Keratinocyte (primary cell): ENCODE data around the gene GRK6. TPM values are rescaled to one million over a fixed set of nuclear protein-coding genes. Genes with fewer than 3 reads are reported as not detected.

Experiments used
- DNase-seq: peaks from one replicate; pipeline ENCODE4 v3.0.0-alpha.2; 2011; ENCODE audit warnings: low read depth, missing footprints, low spot score
- FAIRE-seq: peaks from 2 replicates; lab custom pipeline; 2011; peaks lifted over from hg19 to GRCh38; lab: Jason Lieb, UNC
- H2AFZ ChIP-seq: 2 replicates; pipeline ENCODE4 v1.6.0; 2012; ENCODE audit warnings: low read length, control low read depth, inconsistent platforms; ENCODE audit not compliant: control insufficient read depth
- H3K27ac ChIP-seq: 2 replicates; pipeline ENCODE4 v1.5.1; 2011; ENCODE audit warnings: low read length; ENCODE audit not compliant: control insufficient read depth, insufficient read depth
- H3K27me3 ChIP-seq: 3 replicates; pipeline ENCODE4 v1.6.0; 2011; ENCODE audit warnings: low read length; ENCODE audit not compliant: control insufficient read depth, insufficient read depth; ENCODE audit errors: extremely low read depth
- H3K36me3 ChIP-seq, 2 experiments: 2 replicates in 1 of 2; 3 replicates in 1 of 2; pipeline ENCODE4 v1.5.1; 2011; ENCODE audit warnings: low read length in 2 of 2, mild to moderate bottlenecking in 1 of 2; ENCODE audit not compliant: control insufficient read depth in 2 of 2, insufficient read depth in 2 of 2; ENCODE audit errors: extremely low read depth in 1 of 2
- H3K4me1 ChIP-seq: 3 replicates; pipeline ENCODE4 v1.5.1; 2011; ENCODE audit warnings: low read length; ENCODE audit not compliant: control insufficient read depth, insufficient read depth; ENCODE audit errors: extremely low read depth
- H3K4me2 ChIP-seq: 3 replicates; pipeline ENCODE4 v1.6.0; 2011; ENCODE audit warnings: low read depth, low read length; ENCODE audit not compliant: control insufficient read depth, insufficient read depth; ENCODE audit errors: extremely low read depth
- H3K4me3 ChIP-seq, 3 experiments: fragments of 200-600 bp in 1 of 3; sonication (generic) in 1 of 3; 2 replicates in 2 of 3; 3 replicates in 1 of 3; pipeline ENCODE4 v1.5.1; 2011 to 2016; ENCODE audit warnings: low read length in 3 of 3, mild to moderate bottlenecking in 3 of 3, control low read depth in 2 of 3, inconsistent platforms in 1 of 3, low read depth in 1 of 3, mixed read lengths in 1 of 3, mixed run types in 1 of 3, moderate library complexity in 1 of 3; ENCODE audit not compliant: control insufficient read depth in 2 of 3, insufficient read depth in 2 of 3; ENCODE audit errors: extremely low read depth in 1 of 3
- H3K79me2 ChIP-seq: 2 replicates; pipeline ENCODE4 v1.6.0; 2012; ENCODE audit warnings: low read length; ENCODE audit not compliant: control insufficient read depth, insufficient read depth
- H3K9ac ChIP-seq: 3 replicates; pipeline ENCODE4 v1.6.0; 2011; ENCODE audit warnings: low read length; ENCODE audit not compliant: control insufficient read depth, insufficient read depth; ENCODE audit errors: extremely low read depth
- H3K9me1 ChIP-seq: 3 replicates; pipeline ENCODE4 v1.6.0; 2011; ENCODE audit warnings: low read length; ENCODE audit not compliant: control insufficient read depth, insufficient read depth; ENCODE audit errors: extremely low read depth
- H3K9me3 ChIP-seq: 2 replicates; pipeline ENCODE4 v1.5.1; 2012; ENCODE audit warnings: low read depth, low read length; ENCODE audit not compliant: control insufficient read depth
- H4K20me1 ChIP-seq: 3 replicates; pipeline ENCODE4 v1.6.0; 2011; ENCODE audit warnings: low read length; ENCODE audit not compliant: control insufficient read depth, insufficient read depth; ENCODE audit errors: extremely low read depth
- CTCF ChIP-seq, 3 experiments: IDR thresholded peaks in 1 of 3; conservative IDR thresholded peaks in 1 of 3; optimal IDR thresholded peaks in 1 of 3; 2 replicates in 2 of 3; 3 replicates in 1 of 3; pipeline versions ENCODE3 to v1.5.1; 2011; ENCODE audit warnings: low read length in 3 of 3, mild to moderate bottlenecking in 3 of 3, moderate library complexity in 2 of 3, control low read depth in 1 of 3, inconsistent platforms in 1 of 3; ENCODE audit not compliant: insufficient read depth in 2 of 3; ENCODE audit errors: extremely low read depth in 1 of 3
- EZH2 ChIP-seq: IDR thresholded peaks from one replicate; pipeline ENCODE4 v1.6.1; 2012; ENCODE audit warnings: inconsistent platforms, mild to moderate bottlenecking, low read length, moderate library complexity
- dilution Hi-C: fragments of 300-500 bp; cut with MboI; formaldehyde crosslinking; loops from one replicate; pipeline ENCODE4 v1.7.0; 2020; ENCODE audit warnings: low sequenced_read_pairs; ENCODE audit not compliant: extremely low pct_ligation_motif_present
- polyA plus RNA-seq, 5 experiments: library from polyadenylated mRNA; depleted of rRNA in 3 of 5; stranded (reverse) in 3 of 5; stranded (forward) in 1 of 5; unstranded in 1 of 5; fragments of >200 nt; gene quantifications; 1 replicate in 1 of 5; 2 replicates in 3 of 5; 3 replicates in 1 of 5; pipeline versions ENCODE4 v1.2.1 to v1.2.3, GENCODE V29; 2011 to 2012; ENCODE audit warnings: missing spikeins in 2 of 5, low read depth in 1 of 5, low replicate concordance in 1 of 5

GRK6 gene
- polyA plus RNA-seq, 1 donor (not counting 4 experiments of a cell fraction or from before 2014, with no cell fraction given) = 29.9 TPM

- DNase-seq (no peak), FAIRE-seq (no peak)
- H3K9me3 ChIP-seq = no peaks in the 10 kb centered on the region
- no peaks in the 10 kb centered on the region for H3K27me3 ChIP-seq
- no peak within 1 kb of the TSS for H3K27ac ChIP-seq
- H3K4me3 ChIP-seq = no peak within 1 kb of the TSS
- no peaks in the 10 kb centered on the region for H3K36me3 ChIP-seq
- H3K4me1 ChIP-seq = peaks cover 5% of the 10 kb centered on the region
- TF ChIP-seq CTCF (optimal IDR thresholded peaks at IDR 0.05 in 1 of 3, IDR thresholded peaks at IDR 0.05 in 1 of 3, conservative IDR thresholded peaks at IDR 0.05 in 1 of 3; ENCODE audit: extremely low read depth in 1 of 3, insufficient read depth in 2 of 3, low read length in 3 of 3) (no peak), EZH2 (no peak)
- no peak within 1 kb of the TSS for H3K9ac ChIP-seq
- no peaks in the 10 kb centered on the region for H3K9me1 ChIP-seq
- dilution Hi-C loops = no loop called here
- no peak within 1 kb of the TSS for H2AFZ ChIP-seq
- no peaks in the 10 kb centered on the region for H3K79me2 ChIP-seq
- H3K4me2 ChIP-seq = no peak within 1 kb of the TSS
- H4K20me1 ChIP-seq = no peaks in the 10 kb centered on the region
Observed at GRCh38 chr5:177409043-177409801, 17.3 kb upstream of the GRK6 start, which contains the start of gene F12. Gene F12, minus strand, starts transcription at chr5:177409564. Its CDS starts 37 bp downstream, at chr5:177409527.

GRCh38 chr5:177410575-177410974 is 15.9 kb upstream of the GRK6 start:
- Histone ChIP-seq H3K9me3 (no peaks in the 10 kb centered on the region), H3K4me2 (no peak overlapping the region), H4K20me1 (no peaks in the 10 kb centered on the region), H3K36me3 (no peaks in the 10 kb centered on the region), H3K9me1 (no peaks in the 10 kb centered on the region), H2AFZ (no peak overlapping the region), H3K27ac (no peak overlapping the region), H3K79me2 (no peaks in the 10 kb centered on the region), H3K9ac (no peak overlapping the region), H3K27me3 (no peaks in the 10 kb centered on the region), H3K4me3 (no peak overlapping the region), H3K4me1 (no peaks in the 10 kb centered on the region)
- FAIRE-seq (no peak), DNase-seq (no peak)
- TF ChIP-seq EZH2 = no peak
- dilution Hi-C loops = no loop called here
